HG03439 (cell line): ENCODE results near the gene AADAC.
"Not testable (repeated sequence)": the region's sequence is repeated elsewhere in the genome, so short reads cannot be mapped to it uniquely, and the experiment has no call there.

ENCODE experiments used
- ATAC-seq: cut with Tn5 transposase; IDR thresholded peaks from one replicate; pipeline ENCODE4 v1.9.1; 2021; ENCODE audit warnings: mild to moderate bottlenecking, moderate library complexity; ENCODE audit not compliant: unreplicated experiment

AADAC gene

DNA sequence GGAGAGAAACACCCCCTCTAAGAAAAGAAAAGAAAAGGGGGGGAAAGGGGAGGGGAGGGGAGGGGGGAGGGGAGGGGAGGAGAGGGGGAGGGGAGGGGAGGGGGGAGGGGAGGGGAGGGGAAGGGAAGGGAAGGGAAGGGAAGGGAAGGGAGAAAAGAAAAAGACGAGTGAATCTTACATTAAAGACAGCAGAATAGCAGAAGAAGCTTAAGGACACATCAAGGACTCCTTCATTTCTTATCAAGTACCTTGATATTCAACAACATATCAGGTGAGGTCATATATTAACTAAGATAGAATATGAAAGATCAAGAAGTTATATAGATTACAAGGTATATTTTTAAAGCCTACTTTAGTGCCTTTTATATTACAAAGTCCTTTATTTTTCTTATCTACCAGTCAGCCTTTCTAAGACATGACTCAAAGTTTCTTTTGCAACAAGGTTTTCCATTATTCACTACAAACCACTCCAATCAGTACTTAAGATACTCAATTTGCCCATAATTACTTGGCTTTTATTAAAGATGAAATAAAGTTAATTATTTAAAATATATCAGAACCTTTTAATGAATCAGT is 17.7 kb upstream of the AADAC start:
- ATAC-seq: no peak

DNA sequence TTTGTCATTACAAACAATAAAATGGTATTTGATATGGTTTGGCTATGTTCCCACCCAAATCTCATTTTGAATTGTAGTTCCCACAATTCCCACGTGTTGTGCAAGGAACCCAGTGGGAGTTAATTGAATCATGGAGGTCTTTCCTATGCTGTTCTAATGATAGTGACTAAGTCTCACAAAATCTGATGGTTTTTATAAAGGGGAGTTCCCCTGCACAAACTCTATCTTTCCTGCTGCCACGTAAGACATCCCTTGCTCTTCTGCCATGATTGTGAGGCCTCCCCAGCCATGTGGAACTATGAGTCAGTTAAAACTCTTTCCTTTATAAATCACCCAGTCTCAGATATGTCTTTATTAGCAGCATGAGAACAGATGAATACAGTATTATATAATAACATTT is 15.4 kb upstream of the AADAC start:
- no peak for ATAC-seq

DNA sequence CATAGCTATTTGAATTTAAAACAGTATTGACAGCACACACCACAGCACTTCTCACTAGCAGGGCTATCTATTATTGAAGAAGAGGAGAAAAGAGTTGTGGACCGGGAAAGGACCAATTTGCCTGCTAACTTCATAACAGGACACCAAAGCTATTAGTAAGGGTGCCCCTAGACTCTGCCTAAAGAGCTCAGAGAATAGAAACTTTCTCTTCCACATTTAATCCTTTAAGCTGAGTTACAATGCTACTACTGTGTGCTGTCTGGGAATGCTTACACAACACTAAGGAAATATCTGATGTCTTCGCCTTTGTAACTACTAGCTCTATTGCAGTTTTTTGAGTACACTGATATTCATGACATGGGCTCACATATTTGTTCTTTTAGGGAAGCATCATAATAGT is 13.5 kb upstream of the AADAC start:
- no peak for ATAC-seq

DNA sequence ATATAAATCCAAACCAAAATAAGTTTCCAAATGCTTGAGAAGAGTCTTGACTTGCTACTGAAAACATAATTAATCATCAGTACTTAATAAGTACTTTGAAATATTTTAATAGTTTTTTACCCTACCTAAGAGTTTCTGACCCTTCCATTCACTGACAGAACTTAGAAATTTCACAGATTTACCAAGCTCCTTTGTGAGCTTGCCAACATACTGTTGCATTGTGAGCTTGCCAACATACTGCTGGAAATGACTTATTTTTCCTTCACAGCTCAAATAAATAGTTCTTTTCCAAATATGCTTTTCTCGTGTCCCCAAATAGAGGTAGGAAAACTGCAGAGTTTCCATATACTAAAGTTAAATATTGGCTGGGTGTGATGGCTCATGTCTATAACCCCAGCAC is 9.6 kb upstream of the AADAC start:
- ATAC-seq: no peak

DNA sequence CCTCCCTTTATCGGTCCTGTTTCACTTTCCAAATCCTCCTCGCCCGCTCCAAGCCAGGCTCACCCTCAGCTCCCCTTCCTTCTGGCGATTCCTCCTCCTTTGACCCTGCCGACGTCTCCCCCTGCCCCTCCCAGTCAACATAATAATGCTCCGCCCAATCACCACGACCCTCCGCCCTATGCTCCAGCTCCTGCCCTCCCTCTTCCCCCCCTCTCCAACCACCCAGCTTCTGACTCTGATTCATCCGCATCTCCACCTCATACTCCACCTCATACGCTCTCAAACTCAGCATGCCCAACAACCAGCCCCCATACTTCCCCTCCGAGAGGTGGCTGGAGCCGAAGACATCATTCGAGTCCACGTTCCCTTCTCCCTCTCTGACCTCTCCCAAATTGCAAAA is 7.1 kb upstream of the AADAC start:
- no peak for ATAC-seq

DNA sequence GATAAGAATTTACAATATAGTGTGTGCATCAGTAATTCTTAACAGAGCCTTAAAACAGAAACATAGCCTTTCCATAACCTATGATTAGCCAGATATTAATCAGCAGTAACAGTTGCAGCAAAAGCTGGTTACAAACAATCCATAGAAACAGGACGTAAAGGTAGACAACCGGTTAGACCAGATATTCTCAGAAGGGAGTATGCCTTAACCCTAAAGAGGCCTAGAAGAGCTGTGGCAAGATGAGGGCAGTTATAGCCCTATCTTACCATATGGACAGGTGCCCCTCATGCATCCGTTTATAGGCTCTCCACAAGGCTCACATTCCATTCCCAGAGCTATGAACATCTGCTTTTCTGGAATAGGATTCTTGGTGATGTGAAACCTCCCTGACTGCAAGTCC is 5.0 kb upstream of the AADAC start:
- not testable (repeated sequence) for ATAC-seq

DNA sequence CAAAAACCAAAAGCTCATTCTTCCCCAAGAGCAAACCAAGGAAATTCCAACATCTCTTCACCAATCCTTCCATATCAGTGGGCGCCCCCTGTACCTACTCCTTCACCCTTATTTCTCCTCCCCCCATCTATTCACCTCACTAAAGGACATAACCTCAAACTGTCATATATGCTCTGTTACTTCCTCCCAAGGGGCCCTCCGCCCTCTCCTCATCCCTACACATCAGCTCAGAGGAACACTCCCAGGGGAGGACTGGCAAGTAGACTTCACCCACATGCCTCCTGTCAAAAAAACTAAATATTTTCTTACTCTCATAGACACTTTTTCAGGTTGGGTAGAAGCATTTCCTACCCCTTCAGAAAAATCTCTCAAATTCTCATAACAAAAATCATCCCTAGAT is 2.4 kb upstream of the AADAC start:
- ATAC-seq: no peak

DNA sequence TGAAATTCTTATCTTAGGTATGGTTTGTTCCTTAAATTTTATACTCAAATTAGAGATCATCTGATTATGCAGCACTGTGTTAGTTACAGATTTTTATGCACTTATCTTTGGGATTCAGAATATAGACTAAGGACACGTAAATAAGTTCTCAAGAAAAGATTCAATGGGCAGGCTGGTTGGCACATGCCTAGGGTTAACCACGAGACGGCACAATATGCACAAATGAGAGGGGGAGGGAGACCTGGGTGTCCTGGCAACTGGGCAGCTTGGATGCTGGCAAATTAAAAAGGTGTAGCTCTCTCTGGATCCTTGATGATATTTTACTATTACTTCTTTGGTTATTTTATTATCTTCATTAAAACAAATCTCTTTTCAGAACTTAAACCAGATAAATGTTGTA is 672 bp downstream of the AADAC start:
- ATAC-seq: no peak

DNA sequence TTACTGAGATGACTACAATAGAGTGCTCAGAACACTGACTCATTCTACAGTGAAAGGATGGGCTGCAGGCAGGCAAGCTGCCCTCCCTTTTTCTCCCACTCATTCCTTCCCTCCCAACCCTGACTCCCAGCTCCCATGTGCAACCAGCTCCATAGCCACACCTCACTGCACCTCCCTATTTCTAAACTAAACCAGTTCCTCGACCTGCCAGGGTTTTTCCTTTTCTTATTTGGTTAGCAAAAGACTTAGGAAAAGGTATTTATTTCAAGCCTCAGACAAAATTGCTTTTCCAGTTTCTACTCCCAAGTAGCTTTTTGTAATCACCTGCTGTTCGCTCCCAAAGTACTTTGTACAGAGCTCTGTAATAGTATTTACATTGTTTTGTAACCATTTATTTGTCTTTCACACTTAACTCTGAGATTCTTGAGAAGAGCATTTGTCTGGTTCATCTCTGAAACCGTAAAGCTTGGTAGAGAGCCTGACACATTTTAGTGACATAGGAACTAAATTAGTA is 2.2 kb downstream of the AADAC start:
- no peak for ATAC-seq

DNA sequence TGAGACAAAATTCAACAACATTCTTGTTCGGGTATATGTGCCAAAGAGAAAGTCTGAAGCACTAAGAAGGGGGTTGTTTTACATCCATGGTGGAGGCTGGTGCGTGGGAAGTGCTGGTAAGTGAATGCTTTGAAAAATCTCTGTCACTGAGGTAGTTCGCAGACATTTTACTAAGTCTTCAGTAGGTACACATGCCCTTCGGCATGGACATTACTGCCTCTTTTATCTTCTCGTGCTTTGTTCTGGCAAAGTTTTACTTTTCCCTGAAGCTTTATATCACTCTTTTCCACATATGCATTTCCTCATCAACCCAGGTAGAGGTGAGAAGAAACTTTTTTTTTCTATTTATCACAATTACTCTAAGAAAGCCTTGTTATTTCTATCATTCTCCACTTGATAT is 3.6 kb downstream of the AADAC start:
- ATAC-seq: no peak

DNA sequence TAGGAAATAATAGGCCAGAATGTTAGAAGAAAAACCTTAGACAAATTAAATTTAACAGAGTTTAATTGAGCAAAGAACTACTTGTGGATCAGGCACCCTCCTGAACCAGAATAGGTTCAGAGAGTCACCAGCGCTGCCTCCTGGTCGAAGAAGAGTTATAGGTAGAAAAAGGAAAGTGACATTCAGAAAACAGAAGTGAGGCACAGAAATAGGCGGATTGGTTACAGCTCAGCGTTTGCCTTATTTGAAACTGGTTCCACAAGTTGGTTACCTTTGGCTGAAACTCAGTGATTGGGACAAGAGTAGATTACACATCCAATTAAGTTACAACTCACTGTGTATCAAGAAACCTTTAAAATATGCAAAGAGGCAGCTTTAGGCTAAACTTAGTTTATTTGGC is 4.4 kb downstream of the AADAC start:
- no peak for ATAC-seq

DNA sequence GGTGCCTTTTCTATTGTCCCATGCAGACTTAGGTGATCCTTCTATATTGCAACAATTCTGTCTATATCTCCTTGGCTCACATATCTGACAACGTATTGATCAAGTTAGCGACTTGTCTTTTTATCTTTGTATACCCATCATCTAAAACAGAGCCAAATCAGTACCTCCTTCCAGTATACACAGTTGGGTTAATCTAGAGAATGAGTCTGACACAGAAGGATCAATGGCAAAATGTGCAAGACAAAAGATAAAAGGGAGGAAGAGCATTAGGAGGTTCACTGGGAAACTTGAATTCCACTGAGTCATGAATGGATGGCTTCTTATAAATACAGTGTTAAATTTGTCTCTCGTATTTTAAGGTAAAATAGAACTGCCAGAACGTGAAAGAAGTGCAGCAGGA is 6.0 kb downstream of the AADAC start:
- no peak for ATAC-seq

DNA sequence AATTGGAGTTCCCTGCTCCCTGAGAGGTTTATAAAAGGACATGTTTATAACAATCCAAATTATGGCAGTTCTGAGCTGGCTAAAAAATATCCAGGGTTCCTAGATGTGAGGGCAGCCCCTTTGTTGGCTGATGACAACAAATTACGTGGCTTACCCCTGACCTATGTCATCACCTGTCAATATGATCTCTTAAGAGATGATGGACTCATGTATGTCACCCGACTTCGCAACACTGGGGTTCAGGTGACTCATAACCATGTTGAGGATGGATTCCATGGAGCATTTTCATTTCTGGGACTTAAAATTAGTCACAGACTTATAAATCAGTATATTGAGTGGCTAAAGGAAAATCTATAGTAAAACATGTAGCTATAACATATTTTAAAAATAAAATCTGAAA is 13.9 kb downstream of the AADAC start:
- ATAC-seq: no peak

DNA sequence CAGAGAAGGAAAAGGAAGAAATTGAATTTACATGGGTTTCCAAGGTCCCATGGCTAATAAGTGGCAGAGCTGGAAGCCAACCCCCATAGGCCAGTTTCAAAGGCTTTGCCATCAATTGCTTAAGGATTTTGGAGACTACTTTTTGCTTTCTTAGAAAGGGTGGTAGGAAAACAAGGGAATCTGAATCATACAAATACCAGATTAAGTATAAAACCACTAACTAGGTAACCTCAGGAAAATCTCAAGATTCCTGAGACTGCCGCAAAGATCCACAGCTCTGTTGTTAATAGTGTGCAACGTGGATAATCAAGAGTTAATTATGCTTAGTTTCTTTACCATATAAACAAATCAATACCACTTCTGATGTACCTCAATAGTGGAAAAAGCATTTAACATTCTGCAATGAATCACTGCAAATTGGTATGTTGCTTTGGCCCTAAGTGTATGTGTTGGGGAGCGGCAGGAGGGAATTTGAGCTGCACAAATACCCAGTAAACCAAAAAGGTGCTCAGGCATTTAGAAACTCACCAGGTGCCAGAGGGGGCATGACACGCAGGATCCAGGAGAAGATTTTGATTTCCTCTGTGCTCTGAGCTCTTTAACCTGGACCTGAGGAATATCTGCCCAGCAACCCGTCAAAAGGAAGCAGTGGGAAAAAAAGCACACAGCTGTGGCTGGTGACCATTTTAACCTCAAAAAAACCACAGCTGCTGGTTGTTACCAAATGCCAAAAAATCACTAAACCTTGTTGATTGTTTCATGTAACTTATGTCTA is 22.0 kb downstream of the AADAC start:
- no peak for ATAC-seq

DNA sequence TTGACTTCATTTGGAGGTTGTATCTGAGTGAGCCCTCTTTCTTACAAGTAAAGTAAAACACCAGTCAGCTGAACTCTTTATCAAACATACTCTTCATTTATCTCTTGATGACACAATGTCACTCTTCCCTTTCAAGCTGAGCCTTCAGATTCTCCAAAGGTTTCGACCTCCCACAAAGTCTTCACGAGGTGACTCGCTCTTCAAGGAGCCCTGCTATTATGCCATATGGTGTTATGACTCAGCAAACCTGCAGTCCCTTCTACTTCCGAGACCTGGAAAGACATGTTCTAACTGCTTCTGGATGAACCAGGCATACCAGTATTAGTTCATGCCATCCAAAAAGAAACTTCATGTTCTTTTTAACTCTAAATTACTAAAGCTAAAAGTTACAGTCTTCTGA is 23.1 kb downstream of the AADAC start:
- ATAC-seq: no peak

DNA sequence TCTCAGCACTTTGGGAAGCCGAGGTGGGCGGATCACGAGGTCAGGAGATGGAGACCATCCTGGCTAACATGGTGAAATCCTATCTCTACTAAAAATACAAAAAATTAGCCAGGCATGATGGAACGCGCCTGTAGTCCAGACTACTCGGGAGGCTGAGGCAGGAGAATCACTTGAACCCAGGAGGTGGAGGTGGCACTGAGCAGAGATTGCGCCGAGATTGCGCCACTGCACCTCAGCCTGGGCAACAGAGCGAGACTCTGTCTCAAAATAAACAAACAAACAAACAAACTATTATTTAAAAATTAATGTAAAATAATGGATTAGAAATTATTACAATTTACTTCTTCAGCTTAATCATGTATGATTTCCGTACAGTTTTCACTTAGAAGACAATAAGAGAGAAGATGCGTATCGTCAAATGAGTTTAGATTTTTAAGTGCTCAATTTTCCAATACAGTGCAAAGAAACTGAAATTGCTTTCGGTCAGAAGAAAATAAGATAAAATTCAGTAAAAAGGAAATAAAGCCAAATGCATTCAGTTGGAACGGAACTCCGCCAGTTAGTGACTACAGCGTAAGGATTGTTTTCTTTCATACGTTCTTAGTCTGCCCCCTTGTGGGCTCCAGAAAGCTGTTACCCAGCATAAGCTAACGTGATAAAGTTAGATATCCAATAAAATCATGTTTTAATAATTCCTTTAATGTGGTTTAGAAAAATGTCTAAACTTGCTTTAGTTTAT is 24.8 kb downstream of the AADAC start:
- ATAC-seq: peak; percentile 68

DNA sequence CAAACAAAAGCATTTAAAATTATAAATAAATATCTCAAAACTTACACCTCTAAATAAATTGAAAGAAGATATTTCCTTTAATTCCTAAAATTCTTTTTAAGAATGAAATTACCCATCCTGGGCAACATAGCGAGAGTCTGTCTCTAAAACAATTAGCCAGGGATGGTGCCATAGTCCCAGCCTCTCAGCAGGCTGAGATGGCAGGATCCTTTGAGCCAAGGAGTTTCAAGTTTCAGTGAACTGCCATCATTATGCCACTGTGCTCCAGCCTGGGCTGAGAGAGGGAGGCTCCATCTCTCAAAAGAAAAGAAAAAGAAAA is 25.4 kb downstream of the AADAC start:
- ATAC-seq: no peak

DNA sequence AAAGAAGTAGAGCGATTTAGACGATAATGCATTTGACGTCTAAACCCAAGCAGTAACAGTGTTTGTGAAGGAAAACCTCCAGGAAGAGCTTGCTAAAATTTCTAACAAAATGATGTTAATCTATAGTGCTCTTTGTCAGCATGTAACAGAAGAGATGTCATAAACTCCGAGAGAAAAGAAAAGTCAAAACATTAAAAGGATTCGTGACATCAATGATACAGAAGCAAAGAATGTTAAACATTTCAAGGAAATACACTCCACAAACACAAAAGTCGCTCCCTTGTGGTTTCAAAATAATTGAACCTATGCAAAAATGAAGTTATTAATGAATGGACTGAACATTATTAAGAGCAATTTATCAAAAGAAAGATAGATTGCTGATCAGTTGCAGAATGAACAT is 27.9 kb downstream of the AADAC start:
- no peak for ATAC-seq

DNA sequence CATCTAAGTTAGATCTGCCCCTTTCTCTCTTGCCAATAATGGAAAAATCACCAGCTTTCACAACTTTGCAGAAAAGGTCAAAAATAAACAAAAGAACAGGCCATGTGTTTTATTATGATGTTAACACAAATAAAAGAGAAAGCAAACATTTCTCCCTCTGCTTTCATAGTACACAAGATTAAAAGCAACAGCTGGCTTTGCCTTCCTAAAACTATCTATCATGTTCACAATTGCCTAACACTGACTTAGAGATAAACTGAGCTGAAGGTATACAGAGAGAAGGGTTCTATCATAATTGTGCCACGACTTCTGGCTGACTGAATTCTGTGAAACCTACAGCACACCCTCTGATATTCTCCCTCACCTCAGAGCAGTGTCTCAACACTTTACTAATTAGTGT is 29.4 kb downstream of the AADAC start:
- no peak for ATAC-seq

DNA sequence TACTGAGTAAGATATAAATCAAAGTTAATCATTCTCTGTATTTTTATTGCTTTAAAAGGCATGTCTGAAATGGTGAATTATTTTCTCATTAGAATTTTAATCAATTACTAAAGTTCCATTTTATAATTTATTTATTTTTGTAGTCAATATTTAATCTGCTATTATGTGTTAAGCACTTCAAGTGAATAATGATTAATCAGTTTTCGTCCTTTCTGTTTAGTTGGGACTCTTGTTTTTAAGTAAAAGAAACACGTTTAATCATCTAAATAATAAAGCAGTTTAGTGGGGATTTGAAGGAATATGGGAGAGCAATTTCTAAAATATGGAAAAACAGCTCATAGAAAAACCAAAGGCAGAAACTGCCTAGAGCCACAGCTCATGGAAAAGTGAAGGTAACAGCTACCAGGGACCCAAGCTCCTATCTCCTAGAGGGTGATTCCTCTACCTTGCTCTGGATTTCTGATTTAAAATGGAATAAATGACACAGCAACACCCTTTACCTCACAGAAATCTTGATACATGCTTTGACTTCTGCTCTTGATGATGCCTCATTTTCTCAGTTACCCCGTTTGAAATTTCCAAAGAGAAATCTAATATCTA is 31.5 kb downstream of the AADAC start:
- ATAC-seq: no peak

DNA sequence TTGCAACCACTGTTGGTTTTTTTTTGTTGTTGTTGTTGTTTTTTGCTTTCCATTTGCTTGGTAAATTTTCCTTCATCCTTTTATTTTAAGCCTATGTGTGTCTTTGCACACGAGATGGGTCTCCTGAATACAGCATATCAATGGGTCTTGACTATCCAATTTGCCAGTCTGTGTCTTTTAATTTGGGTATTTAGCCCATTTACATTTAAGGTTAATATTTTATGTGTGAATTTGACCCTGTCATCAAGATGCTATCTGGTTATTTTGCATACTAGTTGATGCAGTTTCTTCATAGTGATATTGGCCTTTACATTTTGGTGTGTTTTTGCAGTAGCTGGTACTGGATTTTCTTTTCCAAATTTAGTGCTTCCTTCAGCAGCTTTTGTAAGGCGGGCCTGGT is 36.1 kb downstream of the AADAC start:
- not testable (repeated sequence) for ATAC-seq
